Epidermal melanocyte (primary cell): ENCODE results near the gene NPPC.
A peak's percentile ranks its signal among the peaks of the same experiment; 100 is the strongest.
"Not testable (repeated sequence)": the region's sequence is repeated elsewhere in the genome, so short reads cannot be mapped to it uniquely, and the experiment has no call there.

Experiments
- DNase-seq: peaks from one replicate; pipeline ENCODE4 v3.0.0; 2011; ENCODE audit warnings: low spot score; ENCODE audit not compliant: insufficient read length

Gene NPPC, protein sequence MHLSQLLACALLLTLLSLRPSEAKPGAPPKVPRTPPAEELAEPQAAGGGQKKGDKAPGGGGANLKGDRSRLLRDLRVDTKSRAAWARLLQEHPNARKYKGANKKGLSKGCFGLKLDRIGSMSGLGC

GRCh38 chr2:231926180-231926741, at the start of gene NPPC:
TSS of gene NPPC (minus strand) at chr2:231926396. CDS start at chr2:231926249, 147 bp downstream.
- DNase-seq, result no peak

DNA sequence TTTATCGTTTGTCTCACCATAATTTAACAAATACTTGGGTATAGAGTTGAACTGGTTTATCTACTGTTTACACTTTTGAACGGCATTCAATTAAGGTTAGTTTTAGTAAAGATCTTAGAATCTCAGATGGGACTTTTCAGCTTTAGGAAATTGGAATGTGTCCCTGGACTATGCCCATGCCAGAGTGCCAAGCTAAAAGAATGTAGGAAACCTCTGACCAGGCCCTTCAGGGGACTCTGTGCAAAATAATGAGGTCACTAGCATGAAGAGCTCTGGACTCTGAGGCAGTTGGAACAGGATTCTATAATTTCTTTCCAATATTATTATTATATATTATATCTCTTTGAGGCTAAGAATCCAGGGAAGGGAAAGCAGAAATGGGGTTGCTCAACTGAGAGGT, 48.8 kb upstream of the NPPC start:
- no peak for DNase-seq

DNA sequence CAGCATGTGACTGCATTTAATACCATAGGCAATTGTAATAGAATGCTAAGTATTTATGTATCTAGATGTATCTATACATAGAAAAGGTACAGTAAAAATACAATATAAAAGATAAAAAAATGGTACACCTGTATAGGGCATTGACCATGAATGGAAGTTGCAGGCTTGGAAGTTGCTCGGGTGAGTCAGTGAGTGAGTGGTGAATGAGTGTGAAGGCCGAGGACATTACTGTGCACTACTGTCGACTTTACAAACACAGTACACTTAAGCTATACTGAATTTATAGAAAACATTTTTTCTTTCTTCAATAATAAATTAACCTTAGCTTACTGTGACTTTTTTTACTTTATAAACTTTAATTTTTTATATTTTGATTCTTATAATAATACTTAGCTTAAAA, 44.3 kb upstream of the NPPC start:
- no peak for DNase-seq

DNA sequence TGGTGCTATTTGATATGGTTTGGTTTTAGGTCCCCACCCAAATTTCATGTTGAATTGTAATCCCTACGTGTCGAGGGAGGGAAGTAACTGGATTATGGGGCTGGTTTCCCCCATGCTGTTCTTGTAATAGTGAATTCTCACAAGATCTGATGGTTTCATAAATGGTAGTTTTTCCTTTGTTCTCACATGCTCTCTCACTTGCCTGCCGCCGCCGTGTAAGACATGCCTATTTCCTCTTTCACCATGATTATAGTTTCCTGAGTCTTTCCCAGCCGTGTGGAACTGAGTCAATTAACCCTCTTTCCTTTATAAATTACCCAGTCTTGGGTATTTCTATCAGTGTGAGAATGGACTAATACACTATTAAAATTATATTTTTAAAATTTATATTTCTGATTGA, 42.6 kb upstream of the NPPC start:
- DNase-seq, result no peak

- DNase-seq, result no peak
Observed at GRCh38 chr2:231966886-231967285, 40.7 kb upstream of the NPPC start.

- no peak for DNase-seq
Observed at GRCh38 chr2:231965102-231965501, 38.9 kb upstream of the NPPC start.

GRCh38 chr2:231961349-231962166, 35.4 kb upstream of the NPPC start, which contains the start of gene DIS3L2:
TSS of gene DIS3L2 (plus strand) at chr2:231961713. CDS start at chr2:232014928, 53,215 bp downstream.
- peak; percentile 66 for DNase-seq

- no peak for DNase-seq
Observed at GRCh38 chr2:231960810-231961348, 34.7 kb upstream of the NPPC start.

- no peak for DNase-seq
Observed at GRCh38 chr2:231957913-231958763, 31.9 kb upstream of the NPPC start.

- DNase-seq, result no peak
Observed at GRCh38 chr2:231955758-231956472, 29.7 kb upstream of the NPPC start.

DNA sequence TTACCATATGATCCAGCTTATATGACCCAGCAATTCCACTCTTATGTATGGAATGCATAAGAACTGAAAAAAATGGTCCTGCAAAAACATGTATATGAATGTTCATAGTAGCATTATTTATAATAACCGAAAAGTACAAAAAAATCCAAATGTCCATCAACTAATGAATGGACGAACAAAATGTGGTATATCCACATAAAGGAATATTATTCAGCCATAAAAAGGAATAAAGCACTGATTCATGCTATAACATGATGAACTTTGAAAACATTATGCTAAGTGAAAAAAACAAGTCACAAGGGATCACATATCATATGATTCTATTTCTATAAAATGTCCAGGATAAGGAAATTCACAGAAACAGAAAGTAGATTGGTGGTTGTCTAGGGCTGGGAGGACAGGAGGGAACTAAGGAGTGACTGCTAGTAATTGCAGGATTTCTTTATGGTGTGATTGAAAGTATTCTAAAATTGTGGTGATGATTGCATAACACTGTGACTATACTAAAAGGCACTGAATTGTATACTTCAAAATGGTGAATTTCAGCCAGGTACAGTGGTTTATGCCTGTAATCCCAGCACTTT, 25.3 kb upstream of the NPPC start:
- DNase-seq, result no peak

GRCh38 chr2:231947694-231948093, 21.5 kb upstream of the NPPC start:
- DNase-seq, result no peak

DNA sequence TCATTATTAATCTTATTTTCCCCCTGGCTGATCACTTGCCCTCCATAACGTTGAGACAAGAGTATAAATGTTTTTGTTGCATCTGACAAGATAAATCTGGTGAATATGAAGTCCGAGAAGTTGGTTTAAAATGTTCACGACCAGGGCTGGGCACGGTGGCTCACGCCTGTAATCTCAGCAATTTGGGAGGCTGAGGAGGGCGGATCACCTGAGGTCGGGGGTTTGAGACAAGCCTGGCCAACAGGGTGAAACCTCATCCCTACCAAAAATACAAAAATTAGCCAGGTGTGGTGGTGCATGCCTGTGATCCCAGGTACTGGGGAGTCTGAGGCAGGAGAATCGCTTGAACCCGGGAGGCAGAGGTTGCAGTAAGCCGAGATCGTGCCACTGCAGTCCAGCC, 20.9 kb upstream of the NPPC start:
- not testable (repeated sequence) for DNase-seq

DNA sequence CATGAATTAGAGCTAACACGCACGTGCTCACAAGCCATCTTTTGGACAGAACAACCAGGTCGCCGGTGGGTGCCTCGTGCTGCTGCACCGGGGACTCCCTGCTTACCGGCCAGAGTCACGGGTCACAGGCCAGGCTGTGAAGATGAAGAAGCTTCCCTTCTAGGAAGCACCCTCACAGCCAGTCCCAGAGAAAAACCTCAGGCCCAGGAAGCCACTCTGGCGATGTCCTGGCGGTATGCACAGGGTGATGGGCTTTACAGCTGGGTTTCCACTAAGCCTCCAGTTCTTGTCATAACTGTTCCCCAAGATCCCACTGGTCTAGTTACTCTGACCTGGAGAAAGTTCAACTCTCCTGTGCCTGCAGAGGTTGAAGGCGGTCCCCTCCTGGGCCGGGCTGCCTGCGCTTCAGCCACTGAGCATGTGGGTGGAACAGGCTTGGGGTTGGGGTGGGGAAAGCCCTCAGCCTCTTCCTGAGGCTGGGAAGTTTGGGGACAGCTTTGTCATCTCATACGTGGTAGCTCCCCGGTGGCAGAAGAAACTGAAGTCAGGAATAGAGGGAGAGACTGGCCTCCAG, 20.1 kb upstream of the NPPC start:
- no peak for DNase-seq

DNA sequence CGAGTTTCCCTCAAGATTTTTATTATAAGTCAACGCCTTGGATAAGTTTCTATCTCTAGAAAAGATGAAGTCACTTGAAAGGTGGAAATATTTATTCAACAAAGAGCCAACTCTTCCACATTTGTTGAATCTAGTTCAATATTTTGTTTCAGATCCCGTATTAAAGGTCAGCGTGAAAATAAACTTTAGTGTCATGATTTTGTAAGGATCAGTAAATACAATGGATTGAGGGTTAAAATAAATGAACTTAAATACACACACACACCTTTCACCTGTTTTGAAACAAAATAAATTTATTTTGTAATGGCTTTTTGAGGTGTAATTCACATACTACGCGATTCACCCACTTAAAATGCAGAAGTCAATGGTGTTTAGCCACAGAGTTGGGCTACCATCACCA, 16.0 kb upstream of the NPPC start:
- DNase-seq, result no peak

- DNase-seq, result no peak
Observed at GRCh38 chr2:231941673-231942072, 15.5 kb upstream of the NPPC start.

- no peak for DNase-seq
Observed at GRCh38 chr2:231940795-231941194, 14.6 kb upstream of the NPPC start.

- DNase-seq, result no peak
Observed at GRCh38 chr2:231939022-231939421, 12.8 kb upstream of the NPPC start.

DNA sequence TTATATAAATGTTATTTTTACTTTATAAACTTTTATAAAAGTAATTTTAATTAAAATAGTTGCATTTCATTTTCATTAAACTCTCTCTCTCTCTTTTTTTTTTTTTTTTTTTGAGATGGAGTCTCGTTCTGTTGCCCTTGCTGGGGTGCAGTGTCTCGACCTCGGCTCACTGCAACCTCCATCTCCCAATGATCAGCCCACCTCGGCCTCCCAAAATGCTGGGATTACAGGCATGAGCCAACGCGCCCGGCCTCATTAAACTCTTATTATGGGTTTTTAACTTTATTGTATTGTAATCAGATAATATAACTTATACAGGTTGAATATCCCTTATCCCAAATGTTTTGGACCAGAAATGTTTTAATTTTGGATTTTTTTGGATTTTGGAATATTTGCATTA, 10.9 kb upstream of the NPPC start:
- DNase-seq, result no peak

- DNase-seq, result no peak
Observed at GRCh38 chr2:231936491-231936890, 10.3 kb upstream of the NPPC start.
